H9 (cell line): ENCODE data around the gene SNW1. TPM values are rescaled to one million over a fixed set of nuclear protein-coding genes. Genes with fewer than 3 reads are reported as not detected.
"Not testable (repeated sequence)": the region's sequence is repeated elsewhere in the genome, so short reads cannot be mapped to it uniquely, and the experiment has no call there.

Experiments used
- DNase-seq: peaks from one replicate; pipeline ENCODE4 v3.0.0-alpha.2; 2017
- H2AFZ ChIP-seq: one replicate; pipeline ENCODE4 v1.6.1; 2013; ENCODE audit warnings: mild to moderate bottlenecking, low read length, control low read depth, moderate library complexity
- H2AK5ac ChIP-seq: 2 replicates; pipeline ENCODE4 v1.6.1; 2013; ENCODE audit warnings: low read length, control low read depth, mixed read lengths; ENCODE audit not compliant: insufficient read length
- H2BK120ac ChIP-seq: one replicate; pipeline ENCODE4 v1.6.1; 2013; ENCODE audit warnings: low read depth, mild to moderate bottlenecking, low read length, control low read depth, inconsistent platforms; ENCODE audit not compliant: poor library complexity, severe bottlenecking
- H2BK12ac ChIP-seq: 2 replicates; pipeline ENCODE4 v1.6.1; 2013; ENCODE audit warnings: low read length, control low read depth, mixed read lengths, low read depth; ENCODE audit not compliant: insufficient read length
- H2BK15ac ChIP-seq: 2 replicates; pipeline ENCODE4 v1.6.1; 2013; ENCODE audit warnings: low read depth, low read length, control low read depth
- H2BK20ac ChIP-seq: one replicate; pipeline ENCODE4 v1.6.1; 2013; ENCODE audit warnings: low read depth, mild to moderate bottlenecking, low read length, control low read depth, inconsistent platforms; ENCODE audit not compliant: poor library complexity, severe bottlenecking
- H2BK5ac ChIP-seq: 2 replicates; pipeline ENCODE4 v1.6.1; 2013; ENCODE audit warnings: low read length, control low read depth, mixed read lengths; ENCODE audit not compliant: insufficient read length
- H3K14ac ChIP-seq: 2 replicates; pipeline ENCODE4 v1.6.1; 2013; ENCODE audit warnings: low read length, control low read depth; ENCODE audit not compliant: insufficient read depth
- H3K18ac ChIP-seq: 2 replicates; pipeline ENCODE4 v1.6.1; 2013; ENCODE audit warnings: low read depth, mild to moderate bottlenecking, mixed read lengths, low read length, control low read depth; ENCODE audit not compliant: insufficient read length
- H3K23ac ChIP-seq: 2 replicates; pipeline ENCODE4 v1.6.1; 2013; ENCODE audit warnings: low read length, control low read depth, mixed read lengths, low read depth; ENCODE audit not compliant: insufficient read length
- H3K23me2 ChIP-seq: 2 replicates; pipeline ENCODE4 v1.6.1; 2013; ENCODE audit warnings: low read depth, mild to moderate bottlenecking, mixed read lengths, low read length, control low read depth; ENCODE audit not compliant: insufficient read length, poor library complexity, severe bottlenecking
- H3K27ac ChIP-seq: 2 replicates; pipeline ENCODE4 v1.5.1; 2013; ENCODE audit warnings: low read length, control low read depth, mixed read lengths, low read depth; ENCODE audit not compliant: insufficient read length
- H3K27me3 ChIP-seq: 2 replicates; pipeline ENCODE4 v1.6.1; 2013; ENCODE audit warnings: low read length, control low read depth, inconsistent platforms; ENCODE audit not compliant: insufficient read depth
- H3K4ac ChIP-seq: 2 replicates; pipeline ENCODE4 v1.6.1; 2013; ENCODE audit warnings: low read depth, mild to moderate bottlenecking, control low read depth, inconsistent platforms, low read length, moderate library complexity
- H3K4me1 ChIP-seq: 2 replicates; pipeline ENCODE4 v1.6.1; 2013; ENCODE audit warnings: low read length, control low read depth, inconsistent platforms; ENCODE audit not compliant: insufficient read depth
- H3K4me2 ChIP-seq: 2 replicates; pipeline ENCODE4 v1.6.1; 2013; ENCODE audit warnings: low read length, control low read depth, mixed read lengths; ENCODE audit not compliant: insufficient read length, insufficient read depth
- H3K56ac ChIP-seq: 2 replicates; pipeline ENCODE4 v1.6.1; 2013; ENCODE audit warnings: low read depth, mild to moderate bottlenecking, mixed read lengths, low read length, control low read depth; ENCODE audit not compliant: insufficient read length
- H3K79me1 ChIP-seq: 2 replicates; pipeline ENCODE4 v1.6.1; 2013; ENCODE audit warnings: low read depth, mild to moderate bottlenecking, moderate library complexity, low read length, control low read depth, inconsistent platforms; ENCODE audit not compliant: insufficient read depth, poor library complexity, severe bottlenecking
- H3K79me2 ChIP-seq: 2 replicates; pipeline ENCODE4 v1.6.1; 2013; ENCODE audit warnings: low read length, control low read depth, inconsistent platforms; ENCODE audit not compliant: insufficient read depth
- H3K9ac ChIP-seq: 2 replicates; pipeline ENCODE4 v1.6.1; 2013; ENCODE audit warnings: low read length, control low read depth, mixed read lengths; ENCODE audit not compliant: insufficient read length; ENCODE audit errors: extremely low read depth
- H3K9me3 ChIP-seq: one replicate; pipeline ENCODE4 v1.6.1; 2013; ENCODE audit warnings: low read depth, low read length, inconsistent platforms; ENCODE audit not compliant: control insufficient read depth
- H3T11ph ChIP-seq: one replicate; pipeline ENCODE4 v1.6.1; 2013; ENCODE audit warnings: mild to moderate bottlenecking, low read length, control low read depth, inconsistent platforms
- H4K20me1 ChIP-seq: one replicate; pipeline ENCODE4 v1.6.1; 2013; ENCODE audit not compliant: control insufficient read depth, insufficient read length, insufficient read depth
- H4K5ac ChIP-seq: 2 replicates; pipeline ENCODE4 v1.6.1; 2013; ENCODE audit warnings: low read depth, mild to moderate bottlenecking, mixed read lengths, low read length, control low read depth; ENCODE audit not compliant: insufficient read length
- H4K8ac ChIP-seq: replicated peaks from 2 replicates; pipeline ENCODE4 v1.6.1; 2013; ENCODE audit warnings: low read length, control low read depth, mixed read lengths, low read depth; ENCODE audit not compliant: insufficient read length
- H4K91ac ChIP-seq: 2 replicates; pipeline ENCODE4 v1.6.1; 2013; ENCODE audit warnings: low read depth, mild to moderate bottlenecking, moderate library complexity, mixed read lengths, low read length, control low read depth; ENCODE audit not compliant: insufficient read length
- H3K27ac Mint-ChIP-seq, 3 experiments: 2 replicates in 2 of 3; 3 replicates in 1 of 3; pipeline ENCODE4 v1.8.0; 2020 to 2021; ENCODE audit warnings: mixed read lengths in 3 of 3, mild to moderate bottlenecking in 1 of 3, moderate library complexity in 1 of 3
- H3K27me3 Mint-ChIP-seq: 2 replicates; pipeline ENCODE4 v1.8.0; 2021; ENCODE audit warnings: low read depth, mild to moderate bottlenecking, moderate library complexity, mixed read lengths
- H3K36me3 Mint-ChIP-seq, 3 experiments: 2 replicates in 2 of 3; 3 replicates in 1 of 3; pipeline ENCODE4 v1.8.0; 2020 to 2021; ENCODE audit warnings: low read depth in 3 of 3, mixed read lengths in 3 of 3; ENCODE audit not compliant: insufficient read depth in 1 of 3
- H3K4me1 Mint-ChIP-seq, 2 experiments: 2 replicates each; pipeline ENCODE4 v1.8.0; 2020; ENCODE audit warnings: mixed read lengths in 2 of 2
- H3K4me3 Mint-ChIP-seq, 2 experiments: 2 replicates in 1 of 2; 3 replicates in 1 of 2; pipeline ENCODE4 v1.8.0; 2020 to 2021; ENCODE audit warnings: mild to moderate bottlenecking in 2 of 2, mixed read lengths in 2 of 2, moderate library complexity in 1 of 2
- H3K9me3 Mint-ChIP-seq, 2 experiments: 2 replicates in 1 of 2; 3 replicates in 1 of 2; pipeline ENCODE4 v1.8.0; 2020; ENCODE audit warnings: mild to moderate bottlenecking in 2 of 2, mixed read lengths in 2 of 2, moderate library complexity in 1 of 2
- CTCF ChIP-seq: fragments of 200-600 bp; sonication (generic); conservative IDR thresholded peaks from 3 replicates; pipeline ENCODE4 v1.8.0; 2021; ENCODE audit warnings: antibody characterized with exemption, mild to moderate bottlenecking
- WGBS: extraction: QIAGEN DNeasy Blood & Tissue Kit; methylation state at CpG from one replicate; pipeline ENCODE4 v1.1.7; 2013; ENCODE audit warnings: missing lambda C conversion rate, low lambda C conversion rate, mixed read lengths; ENCODE audit not compliant: insufficient read length; ENCODE audit errors: extremely low coverage; 5-methylcytosine and 5-hydroxymethylcytosine counted together
- total RNA-seq: library from RNA; stranded (reverse); gene quantifications from 2 replicates; pipeline ENCODE4 v1.2.1, GENCODE V29; 2021

SNW1 gene
- total RNA-seq, 1 experiment from 2014 or later, result 103 TPM

GRCh38 chr14:77794357-77794756, 33.4 kb upstream of the SNW1 start:
- Histone ChIP-seq H3K27ac (no peak overlapping the region), H2AFZ (no peak overlapping the region), H2AK5ac (no peak overlapping the region), H4K5ac (no peak overlapping the region), H2BK20ac (no peak overlapping the region), H3K4me2 (no peak overlapping the region), H3K18ac (no peak overlapping the region), H2BK120ac (no peak overlapping the region), H3K4me1 (no peaks in the 10 kb centered on the region; the same call in 1 of the 2 replicates), H3K9me3 (no peaks in the 10 kb centered on the region), H3K9ac (no peak overlapping the region), H3K14ac (no peak overlapping the region), H3K79me2 (no peaks in the 10 kb centered on the region), H3T11ph (no peak overlapping the region), H3K27me3 (no peaks in the 10 kb centered on the region), H4K91ac (no peak overlapping the region), H3K23me2 (no peaks in the 10 kb centered on the region), H2BK5ac (no peak overlapping the region), H2BK15ac (no peak overlapping the region), H3K23ac (no peak overlapping the region), H3K4ac (no peak overlapping the region), H4K20me1 (no peaks in the 10 kb centered on the region), H3K56ac (no peak overlapping the region), H2BK12ac (no peak overlapping the region), H4K8ac (no peak overlapping the region), H3K79me1 (no peaks in the 10 kb centered on the region)
- WGBS, result no CpG with 5 or more reads among the region's 4 CpGs
- Mint-ChIP-seq H3K36me3 (no peaks in the 10 kb centered on the region), H3K4me1 (peaks cover 27 to 30% of the 10 kb centered on the region in 2 experiments), H3K27ac (peak overlapping the region in 2 of 3 experiments; percentile 81 to 98; a peak in 5 of 7 replicates), H3K4me3 (peak overlapping the region in 1 of 2 experiments; percentile 50; a peak in 3 of 5 replicates), H3K9me3 (no peaks in the 10 kb centered on the region), H3K27me3 (no peaks in the 10 kb centered on the region)
- TF ChIP-seq CTCF, result no peak
- DNase-seq, result no peak

- H3K4me3 Mint-ChIP-seq, H3K9me3 Mint-ChIP-seq, H2AFZ ChIP-seq, H3K4ac ChIP-seq, H3K36me3 Mint-ChIP-seq, H3K23me2 ChIP-seq, H3T11ph ChIP-seq, H3K14ac ChIP-seq, H4K8ac ChIP-seq, H4K5ac ChIP-seq, H3K27ac ChIP-seq, H3K18ac ChIP-seq, H3K4me2 ChIP-seq, H3K4me1 ChIP-seq, H2BK12ac ChIP-seq, H3K79me2 ChIP-seq, DNase-seq, H2BK5ac ChIP-seq, H3K23ac ChIP-seq, H3K56ac ChIP-seq, H4K20me1 ChIP-seq, H3K27me3 Mint-ChIP-seq, H2BK15ac ChIP-seq, H3K79me1 ChIP-seq, H3K9me3 ChIP-seq, H4K91ac ChIP-seq, H2BK20ac ChIP-seq, H2AK5ac ChIP-seq, H2BK120ac ChIP-seq, H3K27ac Mint-ChIP-seq, H3K27me3 ChIP-seq, H3K9ac ChIP-seq: not testable (repeated sequence)
- peaks cover 27 to 30% of the 10 kb centered on the region in 2 experiments for H3K4me1 Mint-ChIP-seq
- WGBS, result no CpG with 5 or more reads among the region's 3 CpGs
Observed at GRCh38 chr14:77793255-77793654, 32.3 kb upstream of the SNW1 start.
